GM21619 (cell line): ENCODE measurements around the gene GMEB2.
"Not testable (repeated sequence)": the region's sequence is repeated elsewhere in the genome, so short reads cannot be mapped to it uniquely, and the experiment has no call there.

Experiments used
- ATAC-seq: cut with Tn5 transposase; IDR thresholded peaks from one replicate; pipeline ENCODE4 v1.9.1; 2021; ENCODE audit not compliant: unreplicated experiment

The GMEB2 gene

GRCh38 chr20:63640086-63640485, 13.2 kb upstream of the GMEB2 start:
- no peak for ATAC-seq

DNA sequence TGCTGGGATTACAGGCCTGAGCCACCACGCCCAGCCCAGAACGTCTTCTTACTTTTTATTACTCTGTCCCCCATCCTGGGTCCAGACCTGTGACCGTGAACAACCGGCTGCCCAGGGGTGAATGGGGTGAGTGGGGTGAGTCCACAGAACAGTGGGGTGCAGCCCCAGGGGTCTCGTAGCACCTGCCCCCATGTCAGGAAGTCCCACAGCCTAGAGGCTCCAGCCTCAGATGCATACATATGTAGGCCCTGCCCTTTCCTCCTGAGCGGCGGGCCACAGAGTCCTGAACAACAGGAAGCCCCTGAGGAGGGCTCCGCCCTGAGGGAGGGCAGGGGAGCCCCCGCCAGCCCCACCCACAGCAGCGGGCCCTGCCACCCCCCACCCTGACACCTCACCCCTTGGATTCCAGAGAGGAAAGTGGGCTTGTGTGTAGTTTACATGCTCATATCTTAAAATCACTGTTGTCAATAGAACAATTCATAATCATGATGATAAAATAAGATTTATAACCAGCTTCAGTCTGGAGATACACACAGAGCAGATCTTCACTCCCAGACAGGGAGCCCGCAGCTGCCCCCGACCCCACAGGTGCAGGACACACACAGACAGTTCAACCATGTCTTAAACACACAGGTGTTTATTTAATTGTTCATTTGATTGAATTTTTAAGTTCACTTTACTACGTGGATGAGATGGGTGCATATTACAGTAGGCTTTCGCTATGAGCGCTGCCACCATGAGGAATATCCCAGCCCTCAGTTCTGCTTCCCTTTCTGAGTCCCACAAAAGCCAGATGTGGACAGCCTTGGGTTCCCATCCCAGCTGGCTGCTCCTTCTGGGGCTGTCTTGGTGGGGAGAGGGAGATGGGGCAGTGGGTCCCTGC, 12.4 kb upstream of the GMEB2 start:
- ATAC-seq: no peak

DNA sequence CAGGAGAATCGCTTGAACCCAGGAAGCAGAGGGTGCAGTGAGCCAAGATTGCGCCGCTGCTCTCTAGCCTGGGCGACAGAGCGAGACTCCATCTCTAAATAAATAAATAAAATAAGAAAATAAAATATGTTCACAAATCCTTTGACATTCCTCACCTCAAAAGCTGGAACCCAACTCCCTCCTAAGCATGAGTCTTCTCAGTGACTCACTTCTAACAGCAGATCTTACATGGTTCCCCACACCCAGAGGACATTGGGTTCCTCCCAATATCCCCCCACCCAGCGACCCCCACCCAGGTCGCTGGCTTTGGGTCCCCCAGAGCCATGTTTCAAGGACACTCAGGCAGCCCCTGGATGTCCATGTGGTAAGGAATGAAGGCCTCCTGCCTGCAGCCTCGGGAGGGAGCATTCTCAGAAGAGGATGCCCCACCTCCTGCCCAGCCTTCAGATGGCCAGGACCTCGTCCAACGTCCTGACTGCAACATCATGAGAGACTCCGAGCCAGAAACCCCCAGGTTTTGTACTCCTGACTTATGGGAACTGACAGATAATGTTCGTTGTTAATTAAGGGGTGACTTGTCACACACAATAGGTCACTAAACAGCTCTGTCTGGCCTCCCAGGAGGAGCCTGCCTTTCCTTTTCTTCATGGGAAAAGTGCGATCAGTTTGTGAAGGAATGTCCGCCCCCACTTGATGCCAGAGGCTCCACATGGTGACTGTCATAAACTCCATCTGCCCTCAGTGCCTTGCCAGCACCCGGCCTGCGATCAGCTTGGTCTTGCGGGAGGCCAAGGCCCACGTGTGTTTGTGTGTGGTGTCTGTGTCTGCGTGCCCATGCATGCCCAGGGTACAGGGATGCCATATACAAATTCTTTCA, 10.1 kb upstream of the GMEB2 start:
- no peak for ATAC-seq

DNA sequence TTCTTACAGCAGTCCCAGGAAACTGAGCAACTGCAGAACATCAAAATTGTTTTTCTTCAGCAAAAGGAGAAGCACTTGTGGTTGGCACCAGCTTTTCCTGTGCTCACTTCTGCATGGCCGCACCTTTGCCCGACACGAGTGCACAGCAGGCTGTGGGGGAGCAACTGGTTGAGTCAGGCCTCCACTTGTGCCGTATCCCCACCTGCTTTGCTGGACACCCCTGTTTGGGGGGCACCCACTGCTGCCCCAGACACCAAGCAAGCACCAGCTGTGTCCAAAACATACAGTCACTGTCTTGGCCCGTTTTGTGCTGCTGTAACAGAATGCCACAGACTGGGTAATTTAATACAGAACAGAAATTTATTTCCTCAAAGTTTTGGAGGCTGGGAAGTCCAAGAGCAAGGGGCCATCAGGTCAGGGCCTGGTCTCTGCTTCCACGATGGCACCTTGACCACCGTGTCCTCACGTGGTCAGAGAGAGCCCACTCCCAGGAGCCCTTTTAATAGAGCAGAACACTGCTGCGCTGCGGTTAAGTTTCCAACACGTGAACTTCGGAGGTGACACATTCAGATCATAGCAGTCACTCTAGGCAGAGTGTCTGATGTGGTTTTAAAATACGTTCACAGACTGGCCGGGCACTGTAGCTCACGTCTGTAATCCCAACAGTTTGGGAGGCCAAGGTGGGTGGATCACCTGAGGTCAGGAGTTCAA, 8.7 kb upstream of the GMEB2 start:
- ATAC-seq: peak; percentile 47

DNA sequence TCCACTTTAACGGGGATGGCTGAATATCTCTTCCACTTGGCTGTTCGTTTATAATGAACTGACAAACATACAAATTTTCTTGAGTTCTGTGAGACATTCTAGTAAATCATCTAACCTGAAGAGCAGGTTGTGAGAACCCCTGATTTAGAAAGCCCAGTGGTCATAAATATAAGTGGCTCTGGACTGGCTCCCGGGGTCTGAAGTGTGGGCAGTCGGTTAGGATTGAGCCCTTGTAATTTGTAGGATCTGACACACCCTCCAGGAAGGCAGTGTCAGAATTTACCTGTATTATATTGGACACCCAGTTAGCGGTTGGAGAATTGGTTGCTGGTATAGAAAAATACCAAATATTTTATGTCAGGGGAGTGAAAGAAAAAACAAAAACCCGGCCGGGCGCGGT, 6.8 kb upstream of the GMEB2 start:
- no peak for ATAC-seq

- ATAC-seq: not testable (repeated sequence)
These were observed 4.5 kb upstream of the GMEB2 start for GRCh38 chr20:63631426-63631825.

DNA sequence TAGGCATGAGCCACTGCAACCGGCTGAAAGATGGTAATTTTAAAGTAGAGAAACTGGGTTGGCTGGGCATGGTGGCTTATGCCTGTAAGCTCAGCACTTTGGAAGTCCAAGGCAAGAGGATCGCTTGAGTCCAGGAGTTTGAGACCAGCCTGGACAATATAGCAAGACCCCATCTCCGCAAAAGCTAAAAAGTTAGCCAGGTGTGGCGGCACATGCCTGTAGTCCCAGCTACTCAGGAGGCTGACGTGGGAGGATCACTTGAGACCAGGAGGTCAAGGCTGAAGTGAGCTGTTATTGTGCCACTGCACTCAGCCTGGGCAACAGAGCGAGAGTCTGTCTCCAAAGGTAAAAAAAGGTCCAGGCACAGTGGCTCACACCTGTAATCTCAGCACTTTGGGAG, 4.1 kb upstream of the GMEB2 start:
- not testable (repeated sequence) for ATAC-seq

GRCh38 chr20:63628246-63628975, 1.5 kb upstream of the GMEB2 start:
- ATAC-seq: no peak

DNA sequence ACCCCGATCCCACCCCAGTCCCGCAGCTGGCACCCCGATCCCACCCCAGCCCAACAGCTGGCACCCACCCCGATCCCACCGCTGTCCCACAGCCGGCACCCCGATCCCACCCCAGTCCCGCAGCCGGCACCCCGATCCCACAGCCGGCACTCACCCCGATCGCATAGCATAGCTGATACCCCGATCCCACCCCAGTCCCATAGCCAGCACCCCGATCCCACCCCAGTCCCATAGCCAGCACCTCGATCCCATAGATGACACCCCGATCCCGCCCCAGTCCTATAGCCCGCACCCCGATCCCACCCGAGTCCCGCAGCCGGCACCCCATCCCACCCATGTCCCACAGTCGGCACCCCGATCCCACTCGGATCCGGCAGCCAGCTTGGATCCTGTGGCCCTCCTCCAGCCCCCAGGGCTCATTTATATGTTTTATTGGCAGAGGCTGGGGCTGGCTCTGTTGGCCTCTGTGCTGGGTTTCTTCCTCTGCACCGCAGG, 897 bp upstream of the GMEB2 start:
- ATAC-seq: no peak

GRCh38 chr20:63627129-63627750, 339 bp upstream of the GMEB2 start:
- peak; percentile 63 for ATAC-seq

DNA sequence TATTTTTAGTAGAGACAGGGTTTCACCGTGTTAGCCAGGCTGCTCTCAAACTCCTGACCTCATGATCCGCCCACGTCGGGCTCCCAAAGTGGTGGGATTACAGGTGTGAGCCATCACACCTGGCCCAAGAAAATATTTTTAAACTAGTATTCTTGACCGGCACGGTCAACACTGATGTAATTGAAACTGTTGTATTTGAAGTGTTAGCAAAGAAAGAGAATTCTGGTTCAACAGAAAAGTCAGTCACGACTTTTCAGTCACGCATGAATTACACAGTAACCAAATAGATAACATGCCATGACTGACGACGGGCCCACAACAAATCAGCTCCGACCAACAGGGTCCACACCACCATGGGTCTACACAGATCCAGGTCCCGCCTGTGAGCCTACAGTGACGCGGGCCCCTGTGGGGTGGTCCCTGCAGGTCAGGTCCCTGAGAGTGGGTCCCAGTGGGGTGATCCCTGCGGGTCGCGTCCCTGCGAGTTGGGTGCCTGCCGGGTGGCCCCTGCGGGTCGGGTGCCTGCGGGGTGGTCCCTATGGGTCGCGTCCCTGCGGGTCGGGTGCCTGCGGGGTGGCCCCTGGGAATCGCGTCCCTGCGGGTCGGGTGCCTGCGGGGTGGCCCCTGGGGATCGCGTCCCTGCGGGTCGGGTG, 1.0 kb downstream of the GMEB2 start:
- ATAC-seq: no peak

DNA sequence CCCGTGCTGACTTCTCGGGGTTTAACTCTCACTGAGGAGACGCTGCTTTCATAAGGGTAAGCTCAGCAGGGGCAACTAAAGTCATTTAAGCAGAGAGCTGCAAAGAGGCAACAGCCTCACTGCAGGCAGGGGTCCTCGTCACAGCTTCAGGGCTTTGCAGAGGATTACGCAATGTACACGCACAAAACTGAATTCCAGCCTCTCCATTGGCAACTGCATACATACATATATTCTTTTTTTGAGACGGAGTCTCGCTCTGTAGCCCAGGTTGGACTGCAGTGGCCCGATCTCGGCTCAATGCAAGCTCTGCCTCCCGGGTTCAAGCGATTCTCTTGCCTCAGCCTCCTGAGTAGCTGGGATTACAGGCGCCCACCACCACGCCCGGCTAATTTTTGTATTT, 2.4 kb downstream of the GMEB2 start:
- no peak for ATAC-seq

DNA sequence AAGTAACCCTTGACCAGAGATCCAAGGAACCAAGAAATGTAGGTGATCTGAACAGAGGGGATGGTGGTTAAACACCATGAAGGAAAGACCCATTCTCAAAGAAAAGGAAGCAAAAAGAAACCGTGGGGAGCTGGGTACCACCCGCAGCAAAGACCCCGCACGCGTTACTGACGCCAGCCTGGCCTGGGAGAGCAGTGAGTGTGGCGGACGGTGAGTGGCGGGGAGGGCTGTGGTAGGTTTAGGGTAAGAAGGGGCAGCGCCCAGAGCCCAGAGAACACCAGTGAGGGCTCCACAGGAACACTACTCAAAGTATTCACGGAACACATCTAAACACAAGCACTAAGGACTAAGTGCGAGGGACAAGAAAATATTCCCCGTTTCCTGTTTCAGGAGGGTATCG, 4.2 kb downstream of the GMEB2 start:
- ATAC-seq: no peak

DNA sequence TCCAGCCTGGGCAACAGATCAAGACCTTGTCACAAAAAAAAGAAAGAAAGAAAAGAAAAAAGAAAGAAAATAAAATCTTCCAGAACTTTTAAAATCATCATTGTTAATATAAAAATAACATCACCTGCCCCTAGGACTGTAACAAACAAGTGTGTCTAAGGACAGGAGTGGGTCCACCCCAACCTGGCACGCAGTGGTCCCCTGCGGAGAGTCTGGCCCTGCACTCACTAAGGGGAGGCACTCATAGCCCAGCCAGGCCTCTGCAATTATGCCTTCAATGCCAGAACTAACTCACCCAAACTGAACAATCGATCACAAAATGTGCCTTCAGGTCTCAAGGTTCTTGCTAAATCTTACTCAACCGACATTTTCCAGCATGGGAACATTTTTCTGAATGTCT, 4.8 kb downstream of the GMEB2 start:
- no peak for ATAC-seq

DNA sequence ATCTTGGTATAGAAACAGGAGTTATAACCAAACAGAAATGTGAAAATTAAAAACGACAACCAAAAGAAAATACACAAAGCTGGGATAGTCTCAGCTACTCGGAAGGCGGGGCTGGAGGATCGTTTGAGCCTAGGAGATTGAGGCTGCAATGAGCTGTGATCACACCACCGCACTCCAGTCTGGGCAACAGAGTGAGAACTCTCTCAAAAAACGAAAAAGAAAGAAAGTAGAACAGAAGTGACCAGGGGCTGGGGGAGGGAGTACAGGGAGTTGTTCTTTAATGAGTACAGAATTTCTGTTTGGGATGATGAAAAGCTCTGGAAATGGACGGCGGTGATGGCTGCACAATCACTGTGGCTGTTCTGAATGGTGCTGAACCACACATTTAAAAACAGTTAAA, 5.9 kb downstream of the GMEB2 start:
- ATAC-seq: no peak

GRCh38 chr20:63619505-63619904, 7.4 kb downstream of the GMEB2 start:
- no peak for ATAC-seq

DNA sequence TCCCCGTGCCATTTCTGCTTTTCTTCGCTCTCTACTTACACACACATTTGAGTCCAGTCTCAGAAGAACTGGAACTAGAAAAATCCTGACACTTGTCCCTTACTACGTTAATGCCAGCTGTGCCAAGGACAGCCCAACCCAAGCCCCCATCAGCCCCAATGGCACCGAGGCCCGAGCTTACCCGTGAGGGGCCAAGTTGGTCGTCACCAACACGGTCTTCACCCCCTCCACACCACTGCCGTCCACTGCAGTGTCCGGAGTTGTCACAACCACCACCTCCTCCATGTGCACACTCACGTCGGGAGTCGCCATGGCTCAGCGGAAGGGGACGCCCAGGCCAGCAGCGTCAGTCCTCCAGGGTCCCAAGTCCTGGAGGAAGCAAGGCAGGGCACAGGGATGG, 7.8 kb downstream of the GMEB2 start:
- ATAC-seq: no peak

DNA sequence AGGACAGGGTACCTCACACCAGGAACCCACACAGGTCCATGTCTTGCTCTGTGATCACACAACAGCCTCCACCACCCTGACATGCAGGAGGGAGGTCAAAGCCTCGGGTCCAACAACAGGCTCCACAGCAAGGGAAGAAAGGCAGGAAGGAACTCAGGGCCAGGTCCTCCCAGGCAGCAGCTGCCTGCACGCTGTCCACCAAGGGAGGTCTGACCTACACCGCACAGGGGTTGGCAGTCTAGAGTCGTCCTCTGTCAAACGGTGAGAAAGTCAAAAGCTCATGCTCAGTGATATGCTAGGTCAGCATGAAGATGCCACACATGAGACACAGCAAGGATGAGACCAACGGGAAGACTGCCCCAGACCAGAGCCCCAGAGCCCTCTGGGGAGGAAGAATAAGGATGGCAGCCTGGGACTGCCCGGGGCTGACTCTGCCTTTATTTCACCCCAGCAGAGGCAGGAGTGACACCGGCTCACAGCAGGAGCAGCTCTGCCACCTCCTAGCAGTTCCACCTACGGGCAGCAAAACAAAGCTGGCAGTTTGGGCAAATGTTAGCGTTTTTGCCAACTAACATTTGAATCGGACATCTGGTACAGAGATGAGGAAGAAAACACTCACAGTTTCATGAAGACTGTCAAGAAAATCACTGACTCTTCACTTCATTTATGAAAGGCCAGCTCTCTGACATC, 8.5 kb downstream of the GMEB2 start:
- ATAC-seq: no peak

DNA sequence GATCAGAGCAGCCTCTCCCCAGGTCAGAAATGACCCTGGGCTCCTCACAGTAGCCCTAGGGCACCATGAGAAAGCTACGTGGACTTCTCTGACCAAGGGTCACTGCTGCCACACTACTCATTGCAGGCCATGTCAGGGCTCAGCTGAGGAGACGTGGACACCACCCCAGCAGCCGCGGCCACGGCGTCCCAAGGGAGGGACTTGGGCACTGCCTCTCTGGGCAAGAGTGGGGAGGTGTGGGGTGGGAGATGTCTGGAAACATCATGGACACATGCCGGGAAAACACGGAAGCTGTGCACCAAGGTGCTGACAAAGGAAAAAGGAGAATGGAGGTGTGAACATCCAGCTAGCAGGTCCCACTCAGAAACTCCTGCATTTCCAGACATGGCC, 9.0 kb downstream of the GMEB2 start:
- no peak for ATAC-seq
